IPS-18a (cell line): ENCODE results near the gene DHRS4L2.
"Not testable (repeated sequence)": the region's sequence is repeated elsewhere in the genome, so short reads cannot be mapped to it uniquely, and the experiment has no call there.

ENCODE experiments used
- H3K27ac ChIP-seq: one replicate; pipeline ENCODE4 v1.5.1; 2013; ENCODE audit warnings: low read length
- H3K27me3 ChIP-seq: one replicate; pipeline ENCODE4 v1.6.1; 2013; ENCODE audit warnings: mild to moderate bottlenecking, low read length; ENCODE audit not compliant: control insufficient read depth, insufficient read depth
- H3K36me3 ChIP-seq: one replicate; pipeline ENCODE4 v1.6.1; 2013; ENCODE audit warnings: low read depth, low read length; ENCODE audit not compliant: control insufficient read depth
- H3K4me1 ChIP-seq: one replicate; pipeline ENCODE4 v1.6.1; 2013; ENCODE audit warnings: low read depth, low read length; ENCODE audit not compliant: control insufficient read depth
- H3K4me3 ChIP-seq: one replicate; pipeline ENCODE4 v1.5.1; 2013; ENCODE audit warnings: low read length
- H3K9ac ChIP-seq: one replicate; pipeline ENCODE4 v1.6.1; 2013; ENCODE audit warnings: mild to moderate bottlenecking, low read length, moderate library complexity
- H3K9me3 ChIP-seq: one replicate; pipeline ENCODE4 v1.6.1; 2013; ENCODE audit warnings: low read depth, low read length; ENCODE audit not compliant: control insufficient read depth

The DHRS4L2 gene

GRCh38 chr14:23988607-23989363 lies at the start of gene DHRS4L2:
DHRS4L2 (plus strand) TSS chr14:23988929; CDS start chr14:23988948, 19 bp downstream.
- peak within 1 kb of the TSS; percentile 45 for H3K4me3 ChIP-seq
- not testable (repeated sequence) for H3K4me1 ChIP-seq, H3K9me3 ChIP-seq, H3K36me3 ChIP-seq, H3K27ac ChIP-seq, H3K27me3 ChIP-seq
- H3K9ac ChIP-seq = peak within 1 kb of the TSS; percentile 36

GRCh38 chr14:23939607-23940326 lies 49.0 kb upstream of the DHRS4L2 start:
- Histone ChIP-seq H3K27ac (no peak overlapping the region), H3K4me3 (no peak overlapping the region), H3K36me3 (no peaks in the 10 kb centered on the region), H3K9ac (no peak overlapping the region), H3K9me3 (no peaks in the 10 kb centered on the region), H3K27me3 (no peaks in the 10 kb centered on the region), H3K4me1 (no peaks in the 10 kb centered on the region)

GRCh38 chr14:23941230-23941629 lies 47.5 kb upstream of the DHRS4L2 start:
- Histone ChIP-seq H3K27ac (no peak overlapping the region), H3K27me3 (no peaks in the 10 kb centered on the region), H3K36me3 (no peaks in the 10 kb centered on the region), H3K9ac (no peak overlapping the region), H3K4me1 (no peaks in the 10 kb centered on the region), H3K9me3 (no peaks in the 10 kb centered on the region), H3K4me3 (no peak overlapping the region)

GRCh38 chr14:23941669-23942068 lies 47.1 kb upstream of the DHRS4L2 start:
- Histone ChIP-seq H3K9ac (no peak overlapping the region), H3K27me3 (no peaks in the 10 kb centered on the region), H3K27ac (no peak overlapping the region), H3K4me1 (no peaks in the 10 kb centered on the region), H3K36me3 (no peaks in the 10 kb centered on the region), H3K9me3 (no peaks in the 10 kb centered on the region), H3K4me3 (no peak overlapping the region)

- no peaks in the 10 kb centered on the region for H3K27me3 ChIP-seq
- H3K4me1 ChIP-seq = no peaks in the 10 kb centered on the region
- H3K9me3 ChIP-seq = no peaks in the 10 kb centered on the region
- H3K36me3 ChIP-seq = no peaks in the 10 kb centered on the region
- H3K9ac ChIP-seq = no peak overlapping the region
- H3K4me3 ChIP-seq = no peak overlapping the region
- no peak overlapping the region for H3K27ac ChIP-seq
Measured at GRCh38 chr14:23942587-23942986, 46.1 kb upstream of the DHRS4L2 start.

GRCh38 chr14:23949069-23949468 lies 39.7 kb upstream of the DHRS4L2 start:
- not testable (repeated sequence) for H3K4me1 ChIP-seq, H3K9ac ChIP-seq, H3K4me3 ChIP-seq, H3K27ac ChIP-seq, H3K9me3 ChIP-seq, H3K27me3 ChIP-seq, H3K36me3 ChIP-seq

GRCh38 chr14:23950411-23951135 lies 38.2 kb upstream of the DHRS4L2 start:
- no peak overlapping the region for H3K27ac ChIP-seq
- no peaks in the 10 kb centered on the region for H3K9me3 ChIP-seq
- no peaks in the 10 kb centered on the region for H3K36me3 ChIP-seq
- H3K4me3 ChIP-seq = no peak overlapping the region
- no peaks in the 10 kb centered on the region for H3K27me3 ChIP-seq
- no peak overlapping the region for H3K9ac ChIP-seq
- H3K4me1 ChIP-seq = no peaks in the 10 kb centered on the region

GRCh38 chr14:23951136-23951466 lies 37.6 kb upstream of the DHRS4L2 start:
- not testable (repeated sequence) for H3K36me3 ChIP-seq, H3K9ac ChIP-seq, H3K4me3 ChIP-seq, H3K27ac ChIP-seq, H3K9me3 ChIP-seq, H3K4me1 ChIP-seq, H3K27me3 ChIP-seq

GRCh38 chr14:23951590-23952201 lies 37.0 kb upstream of the DHRS4L2 start:
- H3K27ac ChIP-seq = no peak overlapping the region
- H3K9me3 ChIP-seq = no peaks in the 10 kb centered on the region
- H3K27me3 ChIP-seq = no peaks in the 10 kb centered on the region
- no peak overlapping the region for H3K9ac ChIP-seq
- H3K4me1 ChIP-seq = no peaks in the 10 kb centered on the region
- H3K36me3 ChIP-seq = no peaks in the 10 kb centered on the region
- no peak overlapping the region for H3K4me3 ChIP-seq

- H3K27ac ChIP-seq, H3K9me3 ChIP-seq: not testable (repeated sequence)
Measured at GRCh38 chr14:23953116-23953463, 35.6 kb upstream of the DHRS4L2 start.

GRCh38 chr14:23953464-23954278 lies 35.1 kb upstream of the DHRS4L2 start, which contains the start of gene DHRS4:
DHRS4 (plus strand) TSS chr14:23953770; CDS start chr14:23953789, 19 bp downstream.
- peak within 1 kb of the TSS; percentile 91 for H3K9ac ChIP-seq
- no peaks in the 10 kb centered on the region for H3K27me3 ChIP-seq
- H3K4me3 ChIP-seq = peak within 1 kb of the TSS; percentile 98
- peak within 1 kb of the TSS; percentile 69 for H3K27ac ChIP-seq
- H3K4me1 ChIP-seq = no peaks in the 10 kb centered on the region
- no peaks in the 10 kb centered on the region for H3K36me3 ChIP-seq
- H3K9me3 ChIP-seq = no peaks in the 10 kb centered on the region

More at GRCh38 chr14:23953116-23953463, 35.6 kb upstream of the DHRS4L2 start:
- not testable (repeated sequence) for H3K4me1 ChIP-seq, H3K9ac ChIP-seq, H3K36me3 ChIP-seq, H3K27me3 ChIP-seq
- H3K4me3 ChIP-seq = peak overlapping the region; percentile 98
